Measurements from ENCODE around the gene PTPRD. TPM values are rescaled to one million over a fixed set of nuclear protein-coding genes. Genes with fewer than 3 reads are reported as not detected.

Gene PTPRD
- total RNA-seq, 4 donors from 2014 or later: 19.6 to 78.9 (median 45.6) TPM

DNA sequence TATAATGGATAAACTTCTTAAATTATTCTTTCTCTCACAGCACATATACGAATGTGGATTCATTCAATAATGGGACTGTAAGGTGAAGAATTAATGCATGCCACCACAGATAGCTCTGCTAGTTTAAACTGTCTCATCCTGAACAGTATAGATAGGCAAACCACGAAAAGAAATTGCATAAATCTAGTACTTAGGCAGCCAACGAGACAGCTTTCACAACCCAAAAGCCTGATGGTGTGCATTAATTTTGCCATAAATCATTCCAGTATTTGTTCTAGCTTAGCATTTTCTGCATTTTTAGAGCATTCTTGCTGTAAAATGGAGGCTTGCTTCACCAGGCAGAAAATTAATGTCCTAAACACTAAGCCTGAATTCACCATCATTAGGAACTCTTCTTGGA lies 1979.0 kb downstream of the PTPRD start:
- intact Hi-C loops (cut with DNase I): no loop called here
- 80 to 82% methylated on average over 3 of the region's 3 CpGs for whole genome bisulfite sequencing, 2 donors
- Histone ChIP-seq H3K27ac (no peak overlapping the region), H3K4me3 (replicated peaks in 1 of 3) (no peak overlapping the region), H3K36me3 (no peaks in the 10 kb centered on the region), H3K9me3 (no peaks in the 10 kb centered on the region), H3K27me3 (no peaks in the 10 kb centered on the region), H3K4me1 (no peaks in the 10 kb centered on the region)
- no peak for DNase-seq
- no peak for TF ChIP-seq POLR2A (IDR thresholded peaks at IDR 0.05)
- TF ChIP-seq, protein P1, sequence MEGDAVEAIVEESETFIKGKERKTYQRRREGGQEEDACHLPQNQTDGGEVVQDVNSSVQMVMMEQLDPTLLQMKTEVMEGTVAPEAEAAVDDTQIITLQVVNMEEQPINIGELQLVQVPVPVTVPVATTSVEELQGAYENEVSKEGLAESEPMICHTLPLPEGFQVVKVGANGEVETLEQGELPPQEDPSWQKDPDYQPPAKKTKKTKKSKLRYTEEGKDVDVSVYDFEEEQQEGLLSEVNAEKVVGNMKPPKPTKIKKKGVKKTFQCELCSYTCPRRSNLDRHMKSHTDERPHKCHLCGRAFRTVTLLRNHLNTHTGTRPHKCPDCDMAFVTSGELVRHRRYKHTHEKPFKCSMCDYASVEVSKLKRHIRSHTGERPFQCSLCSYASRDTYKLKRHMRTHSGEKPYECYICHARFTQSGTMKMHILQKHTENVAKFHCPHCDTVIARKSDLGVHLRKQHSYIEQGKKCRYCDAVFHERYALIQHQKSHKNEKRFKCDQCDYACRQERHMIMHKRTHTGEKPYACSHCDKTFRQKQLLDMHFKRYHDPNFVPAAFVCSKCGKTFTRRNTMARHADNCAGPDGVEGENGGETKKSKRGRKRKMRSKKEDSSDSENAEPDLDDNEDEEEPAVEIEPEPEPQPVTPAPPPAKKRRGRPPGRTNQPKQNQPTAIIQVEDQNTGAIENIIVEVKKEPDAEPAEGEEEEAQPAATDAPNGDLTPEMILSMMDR (IDR thresholded peaks at IDR 0.05): no peak

DNA sequence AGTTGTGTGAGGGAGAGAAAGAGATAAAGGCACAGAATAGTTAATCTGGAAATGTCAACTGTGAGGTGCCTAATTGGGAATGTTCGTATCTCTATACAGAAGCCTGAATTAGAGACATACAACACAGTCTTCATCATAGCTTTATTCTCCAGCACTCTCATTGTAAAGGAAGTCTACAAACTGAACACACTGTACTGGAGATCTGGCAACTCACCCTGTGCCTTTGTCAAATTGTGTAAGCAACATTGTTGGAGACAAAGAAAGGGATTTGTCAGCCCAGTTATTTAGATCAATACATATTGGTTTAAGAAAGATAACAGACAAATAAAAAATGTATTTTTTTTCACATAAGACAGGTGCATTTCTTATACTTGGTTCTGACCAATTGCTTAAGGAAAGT lies 1980.3 kb downstream of the PTPRD start:
- no peak for DNase-seq
- Histone ChIP-seq H3K27me3 (no peaks in the 10 kb centered on the region), H3K4me1 (no peaks in the 10 kb centered on the region), H3K4me3 (replicated peaks in 1 of 3) (no peak overlapping the region), H3K36me3 (no peaks in the 10 kb centered on the region), H3K9me3 (no peaks in the 10 kb centered on the region), H3K27ac (no peak overlapping the region)
- TF ChIP-seq, protein P1 (IDR thresholded peaks at IDR 0.05): no peak
- no peak for TF ChIP-seq POLR2A (IDR thresholded peaks at IDR 0.05)
- intact Hi-C loops (cut with DNase I): no loop called here
- 88 to 89% methylated on average over 1 of the region's 1 CpG for WGBS, 2 donors

- H3K27ac ChIP-seq: no peak overlapping the region
- H3K9me3 ChIP-seq: no peaks in the 10 kb centered on the region
- TF ChIP-seq, protein P1 (IDR thresholded peaks at IDR 0.05): no peak
- no peak for TF ChIP-seq POLR2A (IDR thresholded peaks at IDR 0.05)
- no peaks in the 10 kb centered on the region for H3K27me3 ChIP-seq
- no peak overlapping the region for H3K4me3 ChIP-seq (replicated peaks in 1 of 3)
- peaks cover 0 to 3% of the 10 kb centered on the region in 2 donors for H3K4me1 ChIP-seq
- intact Hi-C loops (cut with DNase I): no loop called here
- DNase-seq: no peak
- no peaks in the 10 kb centered on the region for H3K36me3 ChIP-seq
These were observed 1984.0 kb downstream of the PTPRD start for GRCh38 chr9:8628791-8629190.

DNA sequence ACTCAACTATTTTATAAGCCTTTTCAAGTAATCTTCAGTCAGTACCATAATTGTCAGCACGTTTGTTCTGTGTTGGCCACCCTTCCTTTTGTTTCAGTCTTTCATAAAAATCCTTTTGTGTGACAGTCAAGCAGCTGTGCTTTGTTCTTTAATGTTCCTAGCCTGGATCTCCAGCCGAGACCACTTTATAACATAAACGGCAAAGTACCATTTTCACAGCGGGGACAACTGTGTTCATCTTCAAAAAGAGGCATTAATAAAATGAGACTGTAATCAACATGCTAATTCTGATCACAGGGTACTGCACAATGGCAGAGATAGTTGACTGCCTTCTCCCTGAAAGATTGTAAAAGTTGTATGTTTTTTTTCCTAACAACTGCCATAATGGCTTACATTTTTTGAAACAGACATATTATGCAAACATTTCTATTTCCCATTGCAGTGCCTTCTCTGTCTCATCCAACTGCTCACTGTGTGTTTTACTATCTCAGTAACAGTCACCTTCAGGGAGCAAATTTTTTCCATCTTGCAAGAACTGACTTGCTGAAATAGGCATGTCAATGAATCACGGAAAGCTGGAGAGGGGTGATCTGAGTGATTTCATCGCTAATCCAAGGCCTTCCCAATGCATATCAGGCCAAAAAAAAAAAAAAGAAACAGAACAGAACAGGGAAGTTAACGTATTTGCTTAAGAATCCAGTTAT lies 1984.7 kb downstream of the PTPRD start:
- DNase-seq: no peak
- H3K27ac ChIP-seq: no peak overlapping the region
- intact Hi-C loops (cut with DNase I): no loop called here
- H3K4me1 ChIP-seq: peaks cover 0 to 3% of the 10 kb centered on the region in 2 donors
- no peak overlapping the region for H3K4me3 ChIP-seq (replicated peaks in 1 of 3)
- H3K27me3 ChIP-seq: no peaks in the 10 kb centered on the region
- TF ChIP-seq, protein P1 (IDR thresholded peaks at IDR 0.05): no peak
- TF ChIP-seq POLR2A (IDR thresholded peaks at IDR 0.05): no peak
- no peaks in the 10 kb centered on the region for H3K36me3 ChIP-seq
- WGBS, 2 donors: 82 to 86% methylated on average over 7 of the region's 7 CpGs
- H3K9me3 ChIP-seq: no peaks in the 10 kb centered on the region

- Histone ChIP-seq H3K9me3 (no peaks in the 10 kb centered on the region), H3K27me3 (no peaks in the 10 kb centered on the region), H3K36me3 (no peaks in the 10 kb centered on the region), H3K27ac (no peak overlapping the region), H3K4me1 (peaks cover 0 to 3% of the 10 kb centered on the region in 2 donors), H3K4me3 (replicated peaks in 1 of 3) (no peak overlapping the region)
- intact Hi-C loops (cut with DNase I): no loop called here
- WGBS, 2 donors: 89 to 94% methylated on average over 2 of the region's 2 CpGs
- DNase-seq: no peak
- TF ChIP-seq, protein P1 (IDR thresholded peaks at IDR 0.05): no peak
- no peak for TF ChIP-seq POLR2A (IDR thresholded peaks at IDR 0.05)
These were observed 1989.9 kb downstream of the PTPRD start for GRCh38 chr9:8622871-8623270.

Measured in thyroid gland (tissue), 4 donors.